H1 (cell line): Measurements from ENCODE around the gene ACKR3. TPM values are rescaled to one million over a fixed set of nuclear protein-coding genes. Genes with fewer than 3 reads are reported as not detected.
A peak's percentile ranks its signal among the peaks of the same experiment; 100 is the strongest.

ENCODE experiments used
- CTCF ChIA-PET: fragments of 300-600 bp; sonication (Branson Sonifier 250); formaldehyde crosslinking; loops from one replicate; lab custom pipeline; 2021; ENCODE audit not compliant: partially characterized antibody; lab: Charles Lee
- POLR2A ChIA-PET: fragments of 300-600 bp; sonication (Branson Sonifier 250); formaldehyde crosslinking; loops from one replicate; lab custom pipeline; 2021; ENCODE audit warnings: inconsistent platforms; ENCODE audit not compliant: partially characterized antibody; lab: Charles Lee
- DNase-seq, 2 experiments: peaks; one replicate each; pipeline versions ENCODE4 v3.0.0 to v3.0.0-alpha.2; 2010 to 2022; ENCODE audit warnings: low spot score in 2 of 2, low read depth in 1 of 2, mixed read lengths in 1 of 2
- FAIRE-seq: peaks from 2 replicates; lab custom pipeline; 2011; peaks lifted over from hg19 to GRCh38; lab: Jason Lieb, UNC
- H2AFZ ChIP-seq: 2 replicates; pipeline ENCODE4 v1.8.1; 2012; ENCODE audit warnings: low read length, inconsistent platforms
- H2AK5ac ChIP-seq: 2 replicates; pipeline ENCODE4 v1.6.1; 2013; ENCODE audit warnings: low read depth, low read length
- H2BK120ac ChIP-seq: replicated peaks from 2 replicates; pipeline ENCODE3; 2013; ENCODE audit warnings: low read depth, low read length, inconsistent platforms
- H2BK12ac ChIP-seq: 2 replicates; pipeline ENCODE4 v1.6.1; 2013; ENCODE audit warnings: low read depth, low read length
- H2BK15ac ChIP-seq: 2 replicates; pipeline ENCODE4 v1.6.1; 2013; ENCODE audit warnings: low read length
- H2BK20ac ChIP-seq: 2 replicates; pipeline ENCODE4 v1.6.1; 2013; ENCODE audit warnings: low read length
- H2BK5ac ChIP-seq: 2 replicates; pipeline ENCODE4 v1.6.1; 2013; ENCODE audit warnings: low read depth, low read length
- H3K14ac ChIP-seq: 2 replicates; pipeline ENCODE4 v1.6.1; 2013; ENCODE audit warnings: inconsistent platforms; ENCODE audit not compliant: insufficient read length
- H3K18ac ChIP-seq: 2 replicates; pipeline ENCODE4 v1.6.1; 2013; ENCODE audit warnings: low read length; ENCODE audit errors: extremely low read depth
- H3K23ac ChIP-seq: 2 replicates; pipeline ENCODE4 v1.6.1; 2013; ENCODE audit warnings: inconsistent platforms; ENCODE audit not compliant: insufficient read length
- H3K23me2 ChIP-seq: 2 replicates; pipeline ENCODE4 v1.6.1; 2013; ENCODE audit warnings: low read depth, low read length
- H3K27ac ChIP-seq: 2 replicates; pipeline ENCODE4 v1.6.1; 2011; ENCODE audit warnings: low read depth, low read length, inconsistent platforms
- H3K27me3 ChIP-seq, 4 experiments: replicated peaks in 1 of 4; 1 replicate in 1 of 4; 2 replicates in 3 of 4; pipeline versions ENCODE4 v1.6.1 to v1.8.1; 2011 to 2013; ENCODE audit warnings: low read length in 3 of 4, mild to moderate bottlenecking in 3 of 4, inconsistent platforms in 2 of 4, mixed read lengths in 2 of 4, moderate library complexity in 1 of 4; ENCODE audit not compliant: control insufficient read depth in 3 of 4, insufficient read depth in 3 of 4; ENCODE audit errors: extremely low read depth in 1 of 4
- H3K36me3 ChIP-seq, 4 experiments: 2 replicates each; pipeline versions ENCODE4 v1.6.1 to v1.8.1; 2011 to 2013; ENCODE audit warnings: mild to moderate bottlenecking in 4 of 4, low read length in 3 of 4, moderate library complexity in 2 of 4, control low read depth in 1 of 4, inconsistent platforms in 1 of 4; ENCODE audit not compliant: insufficient read depth in 4 of 4, control insufficient read depth in 2 of 4
- H3K4ac ChIP-seq: replicated peaks from 2 replicates; pipeline ENCODE3; 2013; ENCODE audit warnings: low read length, low read depth, mixed read lengths, inconsistent platforms; ENCODE audit not compliant: insufficient read length
- H3K4me1 ChIP-seq, 4 experiments: replicated peaks in 1 of 4; 1 replicate in 1 of 4; 2 replicates in 3 of 4; pipeline versions ENCODE4 v1.6.1 to v1.8.1; 2011 to 2013; ENCODE audit warnings: low read length in 3 of 4, inconsistent platforms in 2 of 4, mixed read lengths in 1 of 4; ENCODE audit not compliant: insufficient read depth in 4 of 4, control insufficient read depth in 3 of 4
- H3K4me2 ChIP-seq, 2 experiments: 2 replicates each; pipeline versions ENCODE4 v1.6.1 to v1.8.1; 2011 to 2013; ENCODE audit warnings: low read depth in 2 of 2, low read length in 2 of 2, control low read depth in 1 of 2, inconsistent platforms in 1 of 2, mild to moderate bottlenecking in 1 of 2; ENCODE audit not compliant: insufficient read depth in 1 of 2
- H3K4me3 ChIP-seq, 4 experiments: fragments of 200-600, 300-600 bp in 1 of 4; sonication (generic), shearing (Covaris generic), sonication (Bioruptor Twin) in 1 of 4; 2 replicates each; pipeline versions ENCODE4 v1.5.1 to v1.8.1; 2011 to 2016; ENCODE audit warnings: low read length in 4 of 4, low read depth in 3 of 4, control low read depth in 2 of 4, inconsistent platforms in 2 of 4, mild to moderate bottlenecking in 2 of 4, mixed read lengths in 1 of 4, moderate library complexity in 1 of 4; ENCODE audit not compliant: insufficient read depth in 2 of 4; ENCODE audit errors: extremely low read depth in 1 of 4
- H3K56ac ChIP-seq: replicated peaks from 2 replicates; pipeline ENCODE3; 2013; ENCODE audit warnings: low read depth, mild to moderate bottlenecking, mixed read lengths, low read length, inconsistent platforms; ENCODE audit not compliant: insufficient read length
- H3K79me1 ChIP-seq: 2 replicates; pipeline ENCODE4 v1.6.1; 2013; ENCODE audit warnings: low read depth, low read length, control low read depth
- H3K79me2 ChIP-seq, 2 experiments: 2 replicates each; pipeline versions ENCODE4 v1.6.1 to v1.8.1; 2012 to 2013; ENCODE audit warnings: low read length in 2 of 2, mild to moderate bottlenecking in 2 of 2, inconsistent platforms in 1 of 2; ENCODE audit not compliant: insufficient read depth in 2 of 2, control insufficient read depth in 1 of 2
- H3K9ac ChIP-seq, 4 experiments: replicated peaks in 1 of 4; 1 replicate in 1 of 4; 2 replicates in 3 of 4; pipeline versions ENCODE4 v1.6.1 to v1.8.1; 2011 to 2013; ENCODE audit warnings: low read depth in 3 of 4, low read length in 3 of 4, control low read depth in 2 of 4, mild to moderate bottlenecking in 2 of 4, moderate library complexity in 2 of 4, inconsistent platforms in 1 of 4; ENCODE audit errors: extremely low read depth in 1 of 4
- H3K9me3 ChIP-seq, 2 experiments: 2 replicates each; pipeline versions ENCODE4 v1.6.1 to v1.8.1; 2012 to 2013; ENCODE audit warnings: mild to moderate bottlenecking in 2 of 2, moderate library complexity in 2 of 2, control low read depth in 1 of 2, inconsistent platforms in 1 of 2, low read depth in 1 of 2, low read length in 1 of 2, mixed read lengths in 1 of 2; ENCODE audit not compliant: insufficient read depth in 2 of 2
- H4K20me1 ChIP-seq, 2 experiments: replicated peaks in 1 of 2; 2 replicates each; pipeline versions ENCODE3 to v1.8.1; 2011 to 2013; ENCODE audit warnings: inconsistent platforms in 2 of 2, low read length in 2 of 2, mild to moderate bottlenecking in 1 of 2; ENCODE audit not compliant: insufficient read depth in 2 of 2, control insufficient read depth in 1 of 2
- H4K5ac ChIP-seq: 2 replicates; pipeline ENCODE4 v1.6.1; 2013; ENCODE audit warnings: low read length, low read depth, mixed read lengths, inconsistent platforms; ENCODE audit not compliant: insufficient read length
- H4K8ac ChIP-seq: 2 replicates; pipeline ENCODE4 v1.8.0; 2013; ENCODE audit warnings: mild to moderate bottlenecking, moderate library complexity, low read length, inconsistent platforms; ENCODE audit not compliant: insufficient read depth; ENCODE audit errors: extremely low read depth
- H4K91ac ChIP-seq: replicated peaks from 2 replicates; pipeline ENCODE3; 2013; ENCODE audit warnings: low read length, mixed read lengths, inconsistent platforms; ENCODE audit not compliant: insufficient read length
- ASH2L ChIP-seq: fragments of 200-600, 300-600 bp; sonication (generic); IDR thresholded peaks from one replicate; pipeline ENCODE4 v1.7.1; 2017; ENCODE audit warnings: low read length
- CREB1 ChIP-seq: IDR thresholded peaks from 2 replicates; pipeline ENCODE4 v1.6.1; 2012; ENCODE audit warnings: inconsistent platforms
- FOSL1 ChIP-seq: IDR thresholded peaks from 2 replicates; pipeline ENCODE4 v1.6.1; 2011; ENCODE audit warnings: mild to moderate bottlenecking, low read depth, low read length, moderate library complexity; ENCODE audit not compliant: insufficient read depth
- MAX ChIP-seq: IDR thresholded peaks from 2 replicates; pipeline ENCODE4 v1.6.1; 2012; ENCODE audit warnings: inconsistent platforms
- RXRA ChIP-seq: IDR thresholded peaks from 2 replicates; pipeline ENCODE4 v1.6.1; 2011; ENCODE audit warnings: low read depth, mild to moderate bottlenecking, low read length, moderate library complexity; ENCODE audit not compliant: insufficient read depth
- TAF1 ChIP-seq: IDR thresholded peaks from 2 replicates; pipeline ENCODE4 v1.6.1; 2011; ENCODE audit warnings: mild to moderate bottlenecking, low read depth, low read length
- WGBS, 2 experiments: shearing (Covaris generic) in 1 of 2; methylation state at CpG; one replicate each; pipeline versions ENCODE4 v1.1.6 to v1.1.7; 2013 to 2015; ENCODE audit warnings: low lambda C conversion rate in 2 of 2, mixed read lengths in 2 of 2, inconsistent platforms in 1 of 2, low coverage in 1 of 2, missing lambda C conversion rate in 1 of 2; ENCODE audit not compliant: insufficient replicate concordance in 2 of 2, insufficient coverage in 1 of 2, insufficient read length in 1 of 2; ENCODE audit errors: extremely low coverage in 1 of 2, missing lambda C conversion rate in 1 of 2; 5-methylcytosine and 5-hydroxymethylcytosine counted together
- polyA plus RNA-seq, 7 experiments: library from polyadenylated mRNA; depleted of rRNA in 3 of 7; stranded (reverse) in 5 of 7; unstranded in 2 of 7; fragments of >200 nt in 5 of 7; fragments of 200-250 nt in 2 of 7; gene quantifications; 1 replicate in 5 of 7; 2 replicates in 1 of 7; 4 replicates in 1 of 7; pipeline versions ENCODE4 v1.2.1 to v1.2.3, GENCODE V29; 2011 to 2013; ENCODE audit warnings: missing spikeins in 2 of 7, mixed read lengths in 2 of 7
- total RNA-seq: library from RNA; stranded (reverse); fragmentation: NEBNext Ultra II Directional; extraction: Animal tissue kit (Norgen Biotek cat#: 25700); gene quantifications from 2 replicates; pipeline ENCODE4 v1.2.1, GENCODE V29; 2021

ACKR3 gene
- total and polyA plus RNA-seq, 2 of the 8 experiments (the other 6 are each of a cell fraction or from before 2014, with no cell fraction given), result 1.4 to 24.4 TPM

- Histone ChIP-seq H3K9ac (peak overlapping the region in 1 of 4 experiments; percentile 32; a peak in 1 of 7 replicates), H2BK120ac (no peak overlapping the region), H3K36me3 (no peaks in the 10 kb centered on the region), H3K9me3 (no peaks in the 10 kb centered on the region; a peak in 1 of 4 replicates), H2AK5ac (peak overlapping the region; percentile 82; the same call in 1 of the 2 replicates), H3K14ac (no peak overlapping the region), H3K79me1 (no peaks in the 10 kb centered on the region), H2BK15ac (no peak overlapping the region), H2BK20ac (no peak overlapping the region), H3K27me3 (no peaks in the 10 kb centered on the region), H3K4me1 (no peaks in the 10 kb centered on the region), H2BK12ac (no peak overlapping the region; the same call in 1 of the 2 replicates), H3K27ac (no peak overlapping the region), H3K56ac (no peak overlapping the region), H4K91ac (no peak overlapping the region), H4K20me1 (no peaks in the 10 kb centered on the region), H3K23me2 (no peaks in the 10 kb centered on the region), H3K4ac (no peak overlapping the region), H3K18ac (peak overlapping the region; percentile 9; the same call in 1 of the 2 replicates), H4K5ac (no peak overlapping the region), H3K4me3 (no peak overlapping the region), H2BK5ac (no peak overlapping the region), H3K79me2 (no peaks in the 10 kb centered on the region), H3K4me2 (no peak overlapping the region), H4K8ac (no peak overlapping the region), H2AFZ (0 out of 2 replicates have a peak overlapping the region, but pooled peaks have one; percentile 35), H3K23ac (no peak overlapping the region)
- WGBS, 2 experiments, result 90% methylated on average over 20 of the region's 20 CpGs; no CpG with 5 or more reads in 1 of the 2 experiments
- ChIA-PET POLR2A (interaction anchor here (0.5 kb wide), 1 partner anchor 89 kb away, joined by 3 read pairs; no protein-coding TSS in a partner anchor), CTCF (interaction anchor here (0.8 to 3.0 kb wide), 6 partner anchors 13 to 455 kb away, joined by 3 to 13 read pairs (median 3); no protein-coding TSS in a partner anchor)
- DNase-seq, result no peak
- TF ChIP-seq CREB1 (no peak), TAF1 (no peak), MAX (peak; percentile 61; the same call in 1 of the 2 replicates), ASH2L (no peak), FOSL1 (no peak), RXRA (no peak)
- no peak for FAIRE-seq
Measured at GRCh38 chr2:236604575-236605344, 35.1 kb downstream of the ACKR3 start.
